K562 (cell line): ENCODE data around the gene CHST12. TPM values are rescaled to one million over a fixed set of nuclear protein-coding genes. Genes with fewer than 3 reads are reported as not detected.

Experiments used
- ATAC-seq: fragments of 200-7000 bp; cut with Tn5 transposase; 3 replicates; pipeline ENCODE4 v1.9.1; 2020; ENCODE audit warnings: moderate library complexity
- BruUV-seq: library from RNA; stranded (reverse); fragments of 400-500 nt; replicated peaks from 2 replicates; lab custom pipeline; 2021; lab: Mats Ljungman, UMichigan
- CTCF ChIA-PET: fragments of 300-600 bp; formaldehyde crosslinking; extraction: SDS; loops from one replicate; lab custom pipeline; 2021; ENCODE audit warnings: low intra/inter-chr PET ratio; lab: Yijun Ruan, JAX
- POLR2A ChIA-PET: fragments of 300-600, 350-650 bp; sonication (Branson Sonifier 250); formaldehyde crosslinking; extraction: SDS; loops from one replicate; lab custom pipeline; 2021; ENCODE audit warnings: antibody characterized with exemption, inconsistent platforms; lab: Yijun Ruan, JAX
- DNase-seq, 4 experiments: peaks; one replicate each; pipeline versions ENCODE4 v3.0.0 to v3.0.0-alpha.2; 2011 to 2018; ENCODE audit warnings: low spot score in 3 of 4, mixed read lengths in 3 of 4; ENCODE audit errors: extremely low read depth in 1 of 4
- FAIRE-seq: peaks from 2 replicates; lab custom pipeline; 2011; peaks lifted over from hg19 to GRCh38; lab: Jason Lieb, UNC
- H2AFZ ChIP-seq: 2 replicates; pipeline ENCODE4 v1.6.0; 2011; ENCODE audit warnings: low read depth, low read length, control low read depth, inconsistent platforms
- H3K27ac ChIP-seq: fragments of 200-600 bp; 3 replicates; pipeline ENCODE4 v1.8.0; 2011; ENCODE audit warnings: low read depth, mild to moderate bottlenecking, control low read depth, inconsistent platforms, low read length, moderate library complexity, mixed read lengths; ENCODE audit errors: extremely low read depth
- H3K27me3 ChIP-seq, 2 experiments: fragments of 300-600 bp in 1 of 2; 2 replicates in 1 of 2; 3 replicates in 1 of 2; pipeline versions ENCODE4 v1.6.0 to v1.8.0; 2011; ENCODE audit warnings: inconsistent platforms in 2 of 2, low read length in 2 of 2, mild to moderate bottlenecking in 1 of 2, mixed read lengths in 1 of 2, moderate library complexity in 1 of 2; ENCODE audit not compliant: control insufficient read depth in 2 of 2, insufficient read depth in 2 of 2
- H3K36me3 ChIP-seq: fragments of 300-600 bp; 3 replicates; pipeline ENCODE4 v1.8.0; 2011; ENCODE audit warnings: mild to moderate bottlenecking, low read length, inconsistent platforms; ENCODE audit not compliant: control insufficient read depth, insufficient read depth
- H3K4me1 ChIP-seq, 2 experiments: fragments of 200-600 bp in 1 of 2; replicated peaks in 1 of 2; 2 replicates in 1 of 2; 3 replicates in 1 of 2; pipeline versions ENCODE4 v1.5.1 to v1.8.0; 2011; ENCODE audit warnings: inconsistent platforms in 2 of 2, low read length in 2 of 2, mild to moderate bottlenecking in 1 of 2, mixed read lengths in 1 of 2, moderate library complexity in 1 of 2; ENCODE audit not compliant: control insufficient read depth in 2 of 2, insufficient read depth in 2 of 2
- H3K4me2 ChIP-seq: 2 replicates; pipeline ENCODE4 v1.6.1; 2011; ENCODE audit warnings: low read length, control low read depth, inconsistent platforms, mixed read lengths; ENCODE audit not compliant: insufficient read depth
- H3K4me3 ChIP-seq: fragments of 200-600 bp; sonication (generic), shearing (Covaris generic); 2 replicates; pipeline ENCODE4 v1.5.1; 2016; ENCODE audit warnings: control low read depth, inconsistent platforms
- H3K79me2 ChIP-seq: fragments of 200-600 bp; 3 replicates; pipeline ENCODE4 v1.8.0; 2011; ENCODE audit warnings: low read length, inconsistent platforms; ENCODE audit not compliant: control insufficient read depth, insufficient read depth
- H3K9ac ChIP-seq, 2 experiments: 2 replicates each; pipeline versions ENCODE4 v1.6.0 to v1.6.1; 2011; ENCODE audit warnings: low read depth in 2 of 2, low read length in 2 of 2, control low read depth in 1 of 2, inconsistent platforms in 1 of 2, mild to moderate bottlenecking in 1 of 2, mixed read lengths in 1 of 2; ENCODE audit not compliant: insufficient read depth in 1 of 2
- H3K9me1 ChIP-seq: one replicate; pipeline ENCODE4 v1.6.0; 2011; ENCODE audit warnings: inconsistent platforms, mild to moderate bottlenecking, low read length, moderate library complexity; ENCODE audit not compliant: control insufficient read depth, insufficient read depth
- H3K9me3 ChIP-seq: replicated peaks from 2 replicates; pipeline ENCODE4 v1.5.1; 2011; ENCODE audit warnings: low read depth, low read length, inconsistent platforms; ENCODE audit not compliant: control insufficient read depth, insufficient read depth
- H4K20me1 ChIP-seq: replicated peaks from 2 replicates; pipeline ENCODE4 v1.6.1; 2011; ENCODE audit warnings: low read length, inconsistent platforms, mixed read lengths; ENCODE audit not compliant: control insufficient read depth, insufficient read depth
- ATF3 ChIP-seq, 2 experiments: fragments of 450-650 bp in 1 of 2; sonication (generic) in 1 of 2; formaldehyde crosslinking in 1 of 2; IDR thresholded peaks in 1 of 2; conservative IDR thresholded peaks in 1 of 2; 2 replicates each; pipeline versions ENCODE4 v1.6.1 to v1.8.1; 2016 to 2023; ENCODE audit warnings: mild to moderate bottlenecking in 2 of 2, moderate library complexity in 2 of 2, inconsistent platforms in 1 of 2, missing genetic modification reagents in 1 of 2
- BACH1 ChIP-seq: fragments of 200-800 bp; sonication (Bioruptor generic); IDR thresholded peaks from 2 replicates; pipeline ENCODE4 v1.6.1; 2016; ENCODE audit warnings: missing genetic modification characterization, missing compliant biosample characterization
- CC2D1A ChIP-seq: fragments of 450-650 bp; IDR thresholded peaks from 2 replicates; pipeline ENCODE4 v1.6.1; 2017; ENCODE audit warnings: mild to moderate bottlenecking
- CEBPZ ChIP-seq: fragments of 150-350 bp; IDR thresholded peaks from 2 replicates; pipeline ENCODE4 v1.6.1; 2014; ENCODE audit warnings: low read depth, mild to moderate bottlenecking, low read length, borderline replicate concordance
- CREM ChIP-seq: IDR thresholded peaks from 2 replicates; pipeline ENCODE4 v1.6.1; 2014; ENCODE audit warnings: antibody characterized with exemption, low read depth
- FOXJ3 ChIP-seq: sonication (generic); formaldehyde crosslinking; IDR thresholded peaks from 2 replicates; pipeline ENCODE4 v1.4.0; 2020; ENCODE audit warnings: mild to moderate bottlenecking, missing genetic modification reagents
- KAT8 ChIP-seq: fragments of 450-650 bp; IDR thresholded peaks from 2 replicates; pipeline ENCODE4 v1.6.1; 2016; ENCODE audit warnings: low read depth, mild to moderate bottlenecking
- KDM2B ChIP-seq: fragments of 250-450 bp; sonication (Bioruptor Pico); IDR thresholded peaks from 2 replicates; pipeline ENCODE4 v1.8.0; 2021; ENCODE audit warnings: mild to moderate bottlenecking, moderate library complexity
- MIER1 ChIP-seq: fragments of 450-650 bp; IDR thresholded peaks from 2 replicates; pipeline ENCODE4 v1.6.1; 2016; ENCODE audit warnings: antibody characterized with exemption, mild to moderate bottlenecking, low read depth
- NCOA6 ChIP-seq: fragments of 450-650 bp; IDR thresholded peaks from 2 replicates; pipeline ENCODE4 v1.6.1; 2017; ENCODE audit warnings: mild to moderate bottlenecking
- NFRKB ChIP-seq: fragments of 450-650 bp; IDR thresholded peaks from 2 replicates; pipeline ENCODE4 v1.6.1; 2016; ENCODE audit warnings: low read depth
- PCBP1 ChIP-seq: fragments of 200-400 bp; formaldehyde crosslinking; IDR thresholded peaks from 2 replicates; pipeline ENCODE4 v1.6.1; 2018; ENCODE audit warnings: mild to moderate bottlenecking, low read depth, low read length; ENCODE audit not compliant: poor library complexity, severe bottlenecking
- RBM17 ChIP-seq: fragments of 200-400 bp; formaldehyde crosslinking; IDR thresholded peaks from 2 replicates; pipeline ENCODE4 v1.6.1; 2017; ENCODE audit warnings: low read depth, mild to moderate bottlenecking, low read length, borderline replicate concordance
- SMARCE1 ChIP-seq: fragments of 450-650 bp; IDR thresholded peaks from 2 replicates; pipeline ENCODE4 v1.7.1; 2016; ENCODE audit warnings: mild to moderate bottlenecking
- TGIF2 ChIP-seq: sonication (generic); formaldehyde crosslinking; IDR thresholded peaks from 2 replicates; pipeline ENCODE4 v1.8.1; 2022; ENCODE audit warnings: mild to moderate bottlenecking, missing genetic modification reagents, moderate library complexity
- ZBTB2 ChIP-seq: fragments of 450-650 bp; IDR thresholded peaks from 2 replicates; pipeline ENCODE4 v1.6.1; 2016; ENCODE audit warnings: antibody characterized with exemption
- ZNF165 ChIP-seq: fragments of 250-450 bp; sonication (Bioruptor Pico); IDR thresholded peaks from 2 replicates; pipeline ENCODE4 v1.4.0; 2020; ENCODE audit warnings: borderline replicate concordance
- ZSCAN29 ChIP-seq: fragments of 450-650 bp; IDR thresholded peaks from 2 replicates; pipeline ENCODE4 v1.6.1; 2017
- WGBS: fragments of 100-300 bp; shearing (Covaris generic); methylation state at CpG from one replicate; pipeline ENCODE4 v1.1.6; 2016; ENCODE audit warnings: low coverage, mixed read lengths; ENCODE audit not compliant: insufficient coverage; ENCODE audit errors: missing lambda C conversion rate; 5-methylcytosine and 5-hydroxymethylcytosine counted together
- in situ Hi-C: fragments of 300-500 bp; cut with MboI; formaldehyde crosslinking; loops from 4 replicates; pipeline ENCODE4 v1.15.0; 2018; ENCODE audit warnings: inconsistent platforms, mixed read lengths
- intact Hi-C: fragments of 100-400 bp; cut with micrococcal nuclease; formaldehyde crosslinking; loops from 2 replicates; pipeline ENCODE4 v1.14.2; 2022
- polyA plus RNA-seq, 8 experiments: library from polyadenylated mRNA; depleted of rRNA in 4 of 8; stranded (reverse) in 5 of 8; unstranded in 3 of 8; fragments of >200 nt; fragmentation: Nextera tagmentation in 2 of 8; fragmentation: Illumina TruSeq in 1 of 8; extraction: Ambion mirVana in 2 of 8; extraction: Trizol in 1 of 8; gene quantifications; 2 replicates each; pipeline versions ENCODE4 v1.2.1 to v1.2.3, GENCODE V29; 2011 to 2014; ENCODE audit warnings: inconsistent platforms in 1 of 8, missing spikeins in 1 of 8
- total RNA-seq, 7 experiments: library from RNA; depleted of rRNA in 6 of 7; stranded (reverse); fragments of >200 nt in 6 of 7; fragmentation: Illumina TruSeq in 2 of 7; extraction: Trizol in 2 of 7; gene quantifications; 2 replicates each; pipeline versions ENCODE4 v1.2.1 to v1.2.3, GENCODE V29; 2011 to 2021; ENCODE audit warnings: low replicate concordance in 1 of 7

CHST12 gene
- total and polyA plus RNA-seq, 9 of the 15 experiments (the other 6 are each of a cell fraction or from before 2014, with no cell fraction given): 0.18 to 19.8 (median 3.6) TPM

- no peak for ATAC-seq
- Histone ChIP-seq H3K27ac (no peak overlapping the region), H3K36me3 (no peaks in the 10 kb centered on the region), H3K79me2 (no peaks in the 10 kb centered on the region), H2AFZ (no peak overlapping the region), H3K4me1 (peaks cover 0 to 21% of the 10 kb centered on the region in 2 experiments; a peak in 2 of 5 replicates)
- POLR2A ChIA-PET: interaction anchor here (0.7 to 1.2 kb wide), 3 partner anchors 13 to 113 kb away, joined by 3 read pairs; no protein-coding TSS in a partner anchor
- FAIRE-seq: no peak
- CTCF ChIA-PET: interaction anchor here (2.0 to 2.3 kb wide), 3 partner anchors 17 to 889 kb away, joined by 4 to 12 read pairs (median 9); no protein-coding TSS in a partner anchor
- in situ Hi-C loops: no loop called here
- TF ChIP-seq ATF3 (IDR thresholded peaks at IDR 0.05) (no peak), ATF3 (CRISPR knock-in tag; conservative IDR thresholded peaks at IDR 0.05) (no peak), ZBTB2 (no peak), KAT8 (no peak), BACH1 (tag) (no peak), SMARCE1 (no peak), ZSCAN29 (no peak), NCOA6 (no peak), PCBP1 (no peak), ZNF165 (CRISPR knock-in tag) (no peak), NFRKB (no peak), CEBPZ (no peak), MIER1 (no peak), FOXJ3 (CRISPR knock-in tag) (no peak), KDM2B (CRISPR knock-in tag) (no peak), RBM17 (no peak), TGIF2 (CRISPR knock-in tag) (no peak), CC2D1A (no peak), CREM (no peak)
- TF ChIP-seq, all 486 proteins: peak for 0
- Histone ChIP-seq H3K9ac (no peak overlapping the region), H3K4me3 (no peak overlapping the region), H3K4me2 (no peak overlapping the region), H3K9me3 (no peaks in the 10 kb centered on the region), H3K9me1 (no peaks in the 10 kb centered on the region), H3K27me3 (peaks cover 2 to 25% of the 10 kb centered on the region in 2 experiments; a peak in 4 of 5 replicates), H4K20me1 (peaks cover 3% of the 10 kb centered on the region; the same call in 1 of the 2 replicates)
- 34% methylated on average over 7 of the region's 7 CpGs for WGBS
- no TSS peak for BruUV-seq
- DNase-seq: no peak
- intact Hi-C loops: no loop called here
Observed at GRCh38 chr7:2468227-2468626, 64.8 kb downstream of the CHST12 start.
